Activated CD4-positive, alpha-beta T cell treated with anti-CD3 and anti-CD28 coated beads, Interleukin-10, Interleukin-2, amounts not matched to agents 100 ng/mL and 50 ng/mL, durations not matched to agents 16 hours and 8 hours (primary cell): ENCODE measurements around the gene ROBO2.

ENCODE experiments used
- DNase-seq: peaks from one replicate; pipeline ENCODE4 v3.0.0-alpha.2; 2020

Gene ROBO2

GRCh38 chr3:77195766-77196545, 156.1 kb downstream of the ROBO2 start:
- DNase-seq = no peak

- DNase-seq = no peak
These were observed 157.5 kb downstream of the ROBO2 start for GRCh38 chr3:77197408-77197807.

GRCh38 chr3:77203851-77204250, 164.0 kb downstream of the ROBO2 start:
- no peak for DNase-seq

- DNase-seq = no peak
These were observed 164.9 kb downstream of the ROBO2 start for GRCh38 chr3:77204788-77205187.

DNA sequence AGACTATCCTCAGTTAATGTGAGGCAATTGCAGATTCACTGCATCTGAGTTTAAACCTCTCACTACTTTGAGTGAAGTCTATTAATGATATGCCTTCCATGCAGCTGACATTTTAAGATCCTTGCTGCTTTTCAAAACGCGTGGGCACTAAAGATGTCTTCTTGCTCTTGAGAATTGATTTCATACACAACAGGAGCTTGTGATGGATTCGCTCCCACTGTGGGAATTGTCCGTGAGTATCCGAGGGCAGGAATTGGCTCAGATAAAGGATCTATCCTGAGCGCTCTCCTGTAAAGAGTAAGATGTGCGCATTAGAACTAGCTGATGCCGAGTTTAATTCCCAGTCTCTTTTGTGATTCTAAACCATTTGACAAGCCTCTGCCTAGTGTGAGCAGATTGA, 167.9 kb downstream of the ROBO2 start:
- DNase-seq = no peak

- DNase-seq = no peak
These were observed 182.8 kb downstream of the ROBO2 start for GRCh38 chr3:77222701-77223100.

DNA sequence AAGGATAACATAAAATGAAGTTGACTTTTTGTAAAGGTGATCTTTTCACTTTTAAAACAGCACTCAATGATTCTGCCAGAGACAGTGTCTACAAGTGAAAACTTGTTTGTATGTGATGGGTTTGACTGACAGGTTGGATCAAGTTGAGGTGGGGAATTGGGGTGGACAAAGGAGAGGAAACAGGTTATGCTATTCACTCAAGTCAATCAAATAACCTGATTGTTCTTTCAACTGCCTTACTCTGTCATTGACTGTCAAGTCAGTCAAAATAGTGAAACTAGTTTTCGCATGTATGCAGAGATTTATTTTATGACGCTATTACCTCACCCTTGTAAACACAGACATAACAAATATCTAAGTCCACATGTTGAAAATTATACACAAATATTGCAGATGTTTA, 187.7 kb downstream of the ROBO2 start:
- no peak for DNase-seq

DNA sequence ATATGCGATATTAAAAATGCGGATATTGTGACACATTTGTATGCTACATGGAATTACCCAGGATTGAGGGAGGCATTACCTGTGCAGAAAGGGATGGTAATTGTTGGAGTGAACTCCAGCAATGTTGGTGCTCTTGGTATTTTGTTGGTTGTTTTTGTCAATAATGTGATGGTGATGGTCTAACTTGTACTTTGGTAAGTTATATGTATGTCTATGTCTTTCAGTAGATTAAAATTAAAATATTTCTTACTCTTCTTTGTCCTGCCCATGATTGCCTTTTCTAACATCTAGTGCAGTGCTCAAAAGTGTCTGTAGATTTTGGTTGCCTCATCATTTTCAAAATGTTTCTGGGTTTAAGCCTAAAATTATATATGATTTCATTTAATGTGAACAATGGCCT, 192.7 kb downstream of the ROBO2 start:
- DNase-seq = no peak

DNA sequence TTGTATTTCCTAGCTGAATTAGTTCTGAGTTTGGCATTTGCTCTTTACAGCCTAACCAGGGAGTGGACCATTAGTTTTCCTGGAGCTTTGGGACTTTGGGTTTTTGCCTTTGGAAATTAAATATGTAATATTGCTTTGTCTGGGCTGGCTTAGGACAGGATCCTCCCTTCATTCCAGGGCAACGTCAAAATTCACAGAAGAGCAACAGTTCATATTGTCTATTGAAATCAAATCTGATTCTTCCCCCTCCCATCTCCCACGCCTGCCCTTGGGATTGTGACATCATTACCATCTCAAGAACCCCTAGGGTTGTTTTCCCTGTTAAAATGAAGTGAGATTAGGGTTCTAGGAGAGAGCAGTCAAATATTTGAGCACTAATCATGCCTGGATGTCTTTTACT, 194.1 kb downstream of the ROBO2 start:
- no peak for DNase-seq

DNA sequence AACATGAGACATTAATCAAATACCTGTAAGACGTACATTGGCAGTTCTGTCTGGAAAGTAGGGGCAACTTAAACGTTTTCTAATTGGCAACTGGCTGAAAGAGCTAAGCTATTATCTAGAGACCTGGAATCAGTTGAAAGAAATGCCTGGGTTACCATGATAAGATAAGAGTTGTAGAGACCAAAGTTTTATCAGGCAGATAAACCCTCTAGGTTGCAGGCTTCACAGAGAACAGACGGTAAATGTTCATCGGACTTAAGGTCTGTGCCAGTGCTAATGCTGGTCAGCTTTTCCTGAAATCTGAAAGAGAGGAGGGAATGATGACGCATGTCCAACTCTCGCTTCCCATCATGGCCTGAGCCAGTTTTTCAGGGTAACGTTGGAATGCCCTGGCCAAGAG, 196.2 kb downstream of the ROBO2 start:
- DNase-seq = no peak

DNA sequence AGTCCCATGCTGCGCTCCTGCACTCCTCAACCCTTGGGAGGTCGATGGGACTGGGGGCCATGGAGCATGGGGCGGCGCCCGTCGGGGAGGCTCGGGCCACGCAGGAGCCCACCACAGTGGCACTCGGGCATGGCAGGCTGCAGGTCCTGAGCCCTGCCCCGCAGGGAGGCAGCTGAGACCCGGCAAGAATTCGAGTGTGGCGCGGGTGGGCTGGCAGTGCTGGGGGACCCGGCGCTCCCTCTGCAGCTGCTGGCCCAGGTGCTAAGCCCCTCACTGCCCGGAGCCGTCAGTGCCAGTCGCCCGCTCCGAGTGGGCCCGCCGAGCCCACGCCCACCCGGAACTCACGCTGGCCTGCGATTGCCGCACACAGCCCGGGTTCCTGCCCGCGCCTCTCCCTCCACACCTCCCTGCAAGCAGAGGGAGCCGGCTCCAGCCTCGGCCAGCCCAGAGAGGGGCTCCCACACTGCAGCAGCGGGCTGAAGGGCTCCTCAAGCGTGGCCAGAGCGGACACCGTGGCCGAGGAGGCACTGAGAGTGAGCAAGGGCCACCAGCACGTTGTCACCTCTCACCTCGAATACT, 200.3 kb downstream of the ROBO2 start:
- DNase-seq = no peak

DNA sequence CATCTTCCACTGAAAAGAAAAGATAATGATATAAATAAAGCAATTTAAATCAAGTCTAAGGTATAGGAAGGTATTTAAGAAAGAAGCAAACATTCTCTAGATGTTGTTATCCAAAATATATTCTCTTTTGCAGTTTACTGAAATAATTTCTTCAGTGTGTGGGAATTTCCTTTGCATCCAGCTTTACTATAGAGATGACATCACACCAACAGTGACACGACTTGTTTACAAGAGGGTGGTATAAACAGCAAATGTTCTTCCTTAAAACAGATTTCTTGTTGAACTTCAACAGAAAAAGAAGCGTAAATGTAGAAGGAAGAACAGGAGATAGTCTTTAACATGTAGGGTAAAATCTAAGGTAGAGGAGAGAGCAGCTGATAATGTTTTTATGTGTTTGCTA, 202.5 kb downstream of the ROBO2 start:
- no peak for DNase-seq

DNA sequence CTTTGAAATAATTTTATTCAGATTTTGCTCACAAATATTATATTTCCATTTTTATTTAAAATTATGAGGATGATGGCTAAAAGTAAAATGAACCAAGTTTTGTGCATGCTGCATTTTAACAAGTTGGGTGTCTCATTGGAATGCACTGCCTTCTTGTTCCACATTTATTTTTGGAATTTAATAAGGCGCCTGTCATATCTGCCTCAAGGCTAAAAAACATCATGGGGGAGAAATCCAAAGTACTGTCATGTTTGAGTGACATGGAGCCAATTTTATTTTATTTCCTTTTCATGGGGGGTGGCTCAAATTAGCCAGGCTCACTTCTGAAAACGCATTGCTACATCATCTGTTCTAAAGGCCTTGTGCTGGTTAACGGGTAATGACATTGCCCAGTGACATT, 205.1 kb downstream of the ROBO2 start:
- no peak for DNase-seq

DNA sequence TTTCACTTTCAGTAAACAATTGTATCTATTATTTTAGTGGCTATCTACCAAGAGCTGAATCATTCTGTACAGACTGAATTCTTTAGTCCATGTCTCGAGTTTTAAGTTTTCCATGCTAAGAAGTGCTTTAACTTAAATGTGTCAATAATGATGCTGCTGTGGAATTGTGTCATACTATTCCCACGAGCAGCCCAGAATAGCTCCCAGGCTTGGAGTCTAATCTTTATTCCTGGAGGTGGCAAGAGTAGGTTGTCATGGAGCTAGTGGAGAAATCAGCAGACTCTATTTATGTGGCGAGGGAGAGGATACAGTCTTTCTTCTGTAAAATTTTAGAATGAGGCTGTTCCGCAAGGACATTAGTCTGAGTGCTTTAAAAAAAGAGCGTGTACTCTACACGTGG, 207.2 kb downstream of the ROBO2 start:
- DNase-seq = no peak

GRCh38 chr3:77247817-77248216, 207.9 kb downstream of the ROBO2 start:
- no peak for DNase-seq

- DNase-seq = no peak
These were observed 208.5 kb downstream of the ROBO2 start for GRCh38 chr3:77248420-77248819.

GRCh38 chr3:77251136-77251535, 211.2 kb downstream of the ROBO2 start:
- no peak for DNase-seq

DNA sequence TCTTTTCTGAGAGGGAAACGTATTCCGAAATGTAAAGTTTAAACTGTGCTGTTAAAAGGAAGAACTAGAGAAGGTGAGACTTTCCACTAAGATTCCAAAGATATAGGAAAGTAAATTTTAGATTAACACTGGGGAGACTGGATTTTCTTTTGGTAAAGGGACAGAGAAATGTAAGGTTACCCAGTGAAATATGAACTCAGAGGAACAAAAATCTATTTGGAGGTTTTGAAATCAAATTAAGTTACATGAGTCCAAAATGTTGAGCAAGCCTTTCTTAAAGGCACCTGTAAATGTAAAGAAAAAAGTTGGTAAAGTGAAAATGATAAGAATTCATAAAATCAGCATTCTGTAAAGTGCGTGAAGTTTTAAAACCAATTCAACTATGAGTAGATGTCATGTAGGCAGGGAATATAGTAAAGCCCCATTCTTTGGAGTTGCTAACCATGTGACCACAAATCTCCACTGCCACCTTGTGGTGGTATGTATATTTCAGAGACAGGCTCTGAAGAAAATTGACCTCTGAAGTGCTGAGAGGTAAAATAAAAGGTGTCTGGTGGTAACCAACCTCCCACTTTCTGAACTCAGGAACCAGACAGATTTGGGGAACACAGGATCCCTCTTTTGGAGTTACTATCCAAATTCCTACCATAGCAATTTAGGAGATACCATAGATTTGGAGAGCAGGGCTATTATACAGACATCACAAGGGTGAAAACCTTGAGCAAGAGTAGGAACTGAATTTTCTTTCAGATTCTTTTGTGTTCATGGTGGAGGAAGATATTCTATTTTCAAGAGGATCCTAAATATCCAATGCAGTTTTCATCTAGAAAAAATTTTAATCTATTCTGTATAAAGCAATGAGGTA, 215.3 kb downstream of the ROBO2 start:
- peak; percentile 45 for DNase-seq

DNA sequence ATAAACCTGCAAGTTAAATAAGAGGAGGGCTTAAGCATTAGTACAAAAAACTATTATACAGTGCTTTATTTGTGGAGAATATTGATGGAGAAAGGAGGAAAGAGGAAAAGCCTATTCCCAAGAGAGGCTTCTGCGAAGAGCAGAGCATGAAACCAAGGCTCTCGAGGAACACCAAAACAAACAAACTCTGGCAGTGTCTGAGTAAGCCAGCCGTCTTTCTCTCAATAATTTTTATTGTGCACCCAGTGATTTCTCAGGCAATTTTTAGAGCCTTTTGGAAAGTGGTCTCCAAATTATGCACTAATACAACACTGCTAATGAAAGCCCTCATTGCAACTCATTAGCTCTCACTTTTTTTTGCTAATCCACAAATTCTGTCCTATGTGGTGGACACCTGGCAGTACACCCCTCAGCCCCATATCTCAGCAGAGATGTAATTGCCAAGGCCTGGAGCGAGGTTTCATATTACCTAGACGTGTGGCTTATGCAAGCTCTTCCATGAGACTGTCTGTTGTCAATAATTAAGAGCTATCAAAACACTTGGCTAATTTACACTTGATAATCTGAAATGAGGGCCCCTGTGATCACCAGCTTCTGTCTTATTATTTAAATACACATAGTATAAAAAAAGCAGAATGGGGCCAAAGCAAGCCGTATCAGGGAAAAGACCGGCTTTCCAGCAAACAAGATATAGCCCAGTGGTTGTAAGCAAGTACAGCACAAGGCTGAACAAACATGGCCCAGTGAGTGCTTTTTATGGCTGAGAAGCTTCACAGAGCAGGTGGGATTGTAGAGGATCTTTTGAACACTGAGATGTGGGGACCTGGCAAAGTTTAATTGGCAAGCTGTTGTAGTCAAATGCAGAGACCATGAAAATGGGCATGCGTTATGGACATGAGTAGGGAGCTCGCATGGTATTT, 216.9 kb downstream of the ROBO2 start:
- no peak for DNase-seq

DNA sequence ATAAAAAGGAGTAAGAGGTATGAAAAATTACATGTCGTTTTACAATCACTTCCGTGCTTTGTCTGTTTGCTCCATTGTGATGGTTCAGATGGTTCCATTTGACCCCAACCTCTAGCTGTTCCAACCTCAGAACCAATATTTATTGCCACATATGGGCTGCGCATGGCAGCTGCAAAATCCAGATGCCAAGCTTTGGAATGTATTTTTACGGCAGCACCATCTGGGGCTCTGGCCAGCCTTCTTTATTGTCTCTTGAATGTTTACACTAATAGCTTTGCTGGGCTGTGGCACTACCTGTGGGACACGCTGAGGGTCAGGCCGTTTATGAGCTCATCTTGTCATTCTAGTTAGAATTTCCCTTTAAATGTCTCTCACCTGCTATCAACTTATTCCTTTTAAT, 219.8 kb downstream of the ROBO2 start:
- no peak for DNase-seq

- no peak for DNase-seq
These were observed 222.5 kb downstream of the ROBO2 start for GRCh38 chr3:77262361-77262760.

- no peak for DNase-seq
These were observed 227.7 kb downstream of the ROBO2 start for GRCh38 chr3:77267589-77267988.

DNA sequence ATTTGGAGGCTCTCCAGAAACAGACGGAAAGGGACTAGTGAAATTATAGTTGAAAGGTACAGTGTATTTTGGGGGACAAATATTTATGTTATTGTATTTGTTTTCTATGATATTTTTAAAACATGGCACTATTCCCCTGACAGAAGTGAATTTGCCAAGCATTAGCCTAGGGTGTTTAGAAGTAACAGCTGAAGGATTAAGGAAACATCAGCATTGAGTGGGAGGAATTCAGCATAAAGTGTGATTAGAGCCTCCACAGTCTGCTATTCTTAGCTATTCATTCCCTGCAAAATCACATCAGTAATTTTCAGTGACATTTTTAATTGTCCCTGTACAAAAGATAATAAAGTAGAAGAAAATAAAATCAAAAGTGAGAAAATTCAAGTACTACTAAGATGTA, 231.4 kb downstream of the ROBO2 start:
- DNase-seq = no peak
